ENCODE measurements around the gene GEMIN5. TPM values are rescaled to one million over a fixed set of nuclear protein-coding genes. Genes with fewer than 3 reads are reported as not detected.

The GEMIN5 gene
- total and polyA plus RNA-seq, 2 of the 13 experiments (the other 11 are each of a cell fraction or from before 2014, with no cell fraction given): 6.6 to 28.6 TPM

DNA sequence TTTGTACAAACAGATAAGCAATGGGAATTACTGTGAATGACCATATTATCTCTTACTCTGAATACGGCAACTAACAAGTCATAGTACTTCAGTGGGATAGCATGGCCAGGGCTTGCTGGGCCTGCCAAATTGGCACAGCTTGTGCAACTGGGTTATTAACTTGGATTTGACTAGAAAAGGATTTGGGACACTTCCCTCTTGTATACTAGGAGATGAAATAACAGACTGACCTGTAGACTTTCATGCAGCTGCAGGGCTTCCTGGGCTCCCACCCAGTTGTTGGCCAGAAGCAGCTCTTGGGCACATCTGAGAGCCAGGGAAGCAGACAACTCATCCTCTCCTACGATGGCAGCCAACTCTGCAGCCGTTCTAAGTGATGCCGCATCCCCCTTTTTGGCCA lies 39.8 kb downstream of the GEMIN5 start:
- H2AFZ ChIP-seq (ENCODE audit: low read length): no peak overlapping the region
- no TSS peak for BruUV-seq (replicated peaks)
- DNase-seq (ENCODE audit: low spot score): no peak
- WGBS (ENCODE audit: low lambda C conversion rate): 88% methylated on average over 4 of the region's 4 CpGs
- H3K4me1 ChIP-seq (ENCODE audit: insufficient read depth, low read length): no peaks in the 10 kb centered on the region
- no peaks in the 10 kb centered on the region for H4K20me1 ChIP-seq (ENCODE audit: insufficient read depth, low read length)
- no peak for ATAC-seq
- POLR2A ChIA-PET: no interaction called here
- H3K9ac ChIP-seq (ENCODE audit: insufficient read depth, low read depth, low read length): no peak overlapping the region
- no peak overlapping the region for H3K4me2 ChIP-seq (ENCODE audit: low read depth, low read length)
- TF ChIP-seq TBX2 (CRISPR knock-in tag; IDR thresholded peaks at IDR 0.05; ENCODE audit: borderline replicate concordance): no peak
- no peak for TF ChIP-seq PLRG1 (conservative IDR thresholded peaks at IDR 0.05)
- no peak for TF ChIP-seq MTA3 (CRISPR knock-in tag; IDR thresholded peaks at IDR 0.05)
- TF ChIP-seq CBX1 (IDR thresholded peaks at IDR 0.05; ENCODE audit: low read depth): no peak
- no peak for TF ChIP-seq ZNF782 (CRISPR knock-in tag; IDR thresholded peaks at IDR 0.05; ENCODE audit: borderline replicate concordance)
- no peaks in the 10 kb centered on the region for H3K27me3 ChIP-seq (ENCODE audit: control insufficient read depth in 1 of 2, insufficient read depth in 2 of 2, low read length in 2 of 2)
- no peaks in the 10 kb centered on the region for H3K79me2 ChIP-seq (ENCODE audit: insufficient read depth, low read length)
- H3K27ac ChIP-seq (ENCODE audit: extremely low read length, insufficient read depth, low read length): no peak overlapping the region
- H3K4me3 ChIP-seq (replicated peaks in 1 of 3; ENCODE audit: insufficient read depth in 1 of 3, low read depth in 2 of 3, low read length in 3 of 3): no peak overlapping the region
- no peaks in the 10 kb centered on the region for H3K9me3 ChIP-seq (ENCODE audit: low read length)
- intact Hi-C loops (cut with micrococcal nuclease; ENCODE audit: unreplicated experiment): no loop called here
- CTCF ChIA-PET (ENCODE audit: low intra/inter-chr PET ratio, low total read pairs): no interaction called here
- no peak for FAIRE-seq
- H3K36me3 ChIP-seq (replicated peaks in 1 of 2; ENCODE audit: control insufficient read depth in 1 of 2, insufficient read depth in 2 of 2, low read length in 2 of 2): peaks cover 31 to 92% of the 10 kb centered on the region in 2 experiments
- in situ Hi-C loops (cut with HindIII; ENCODE audit: extremely low pct_ligation_motif_present, low pct_unique_long_range_greater_than_20kb): no loop called here

DNA sequence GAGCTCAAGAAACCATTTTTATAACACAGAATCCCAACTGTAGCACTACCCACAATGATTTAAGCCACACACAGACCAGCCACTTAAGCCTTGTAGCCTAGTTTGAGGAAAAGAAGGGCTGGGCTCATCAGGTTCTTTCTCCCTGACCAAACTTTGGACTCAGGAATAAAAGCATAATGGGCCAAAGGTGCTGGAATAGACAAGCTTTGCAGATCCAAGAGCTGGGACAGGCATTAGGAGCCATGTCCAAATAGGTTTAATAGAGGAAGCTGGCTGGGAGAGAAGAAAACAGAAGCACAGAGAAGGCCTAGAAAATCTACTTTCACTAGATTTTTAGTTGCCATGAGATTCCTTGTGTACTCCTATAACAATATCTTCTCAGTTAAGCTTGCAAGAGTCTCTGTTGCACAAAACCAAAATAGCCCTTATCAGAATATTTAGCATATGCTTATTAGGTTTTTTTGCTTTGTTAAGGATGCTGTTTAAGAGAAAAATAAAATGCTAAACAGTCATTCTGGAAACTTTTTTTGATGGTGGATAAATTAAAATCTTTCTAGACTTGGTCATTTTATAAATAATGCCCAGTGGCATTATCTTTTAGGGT lies 41.3 kb downstream of the GEMIN5 start:
- ChIA-PET POLR2A (no interaction called here), CTCF (ENCODE audit: low intra/inter-chr PET ratio, low total read pairs) (no interaction called here)
- no peaks in the 10 kb centered on the region for H3K9me3 ChIP-seq (ENCODE audit: low read length)
- intact Hi-C loops (cut with micrococcal nuclease; ENCODE audit: unreplicated experiment) (no loop called here), in situ Hi-C loops (cut with HindIII; ENCODE audit: extremely low pct_ligation_motif_present, low pct_unique_long_range_greater_than_20kb) (no loop called here)
- ATAC-seq: no peak
- no TSS peak for BruUV-seq (replicated peaks)
- no peak for FAIRE-seq
- TF ChIP-seq ZNF878 (CRISPR knock-in tag; IDR thresholded peaks at IDR 0.05) (no peak), ZNF205 (CRISPR knock-in tag; IDR thresholded peaks at IDR 0.05) (no peak), JUND (CRISPR knock-in tag; IDR thresholded peaks at IDR 0.05) (no peak)
- H3K36me3 ChIP-seq (replicated peaks in 1 of 2; ENCODE audit: control insufficient read depth in 1 of 2, insufficient read depth in 2 of 2, low read length in 2 of 2): peaks cover 34 to 86% of the 10 kb centered on the region in 2 experiments
- no peaks in the 10 kb centered on the region for H3K27me3 ChIP-seq (ENCODE audit: control insufficient read depth in 1 of 2, insufficient read depth in 2 of 2, low read length in 2 of 2)
- H3K4me2 ChIP-seq (ENCODE audit: low read depth, low read length): no peak overlapping the region
- no peak overlapping the region for H3K4me3 ChIP-seq (replicated peaks in 1 of 3; ENCODE audit: insufficient read depth in 1 of 3, low read depth in 2 of 3, low read length in 3 of 3)
- DNase-seq (ENCODE audit: low spot score): no peak
- no peak overlapping the region for H3K27ac ChIP-seq (ENCODE audit: extremely low read length, insufficient read depth, low read length)
- no peak overlapping the region for H2AFZ ChIP-seq (ENCODE audit: low read length)
- no peaks in the 10 kb centered on the region for H3K4me1 ChIP-seq (ENCODE audit: insufficient read depth, low read length)
- no peaks in the 10 kb centered on the region for H4K20me1 ChIP-seq (ENCODE audit: insufficient read depth, low read length)
- no peak overlapping the region for H3K9ac ChIP-seq (ENCODE audit: insufficient read depth, low read depth, low read length)
- no peaks in the 10 kb centered on the region for H3K79me2 ChIP-seq (ENCODE audit: insufficient read depth, low read length)

Data from HepG2 (cell line).